ENCODE results near the gene COX6B2. TPM values are rescaled to one million over a fixed set of nuclear protein-coding genes. Genes with fewer than 3 reads are reported as not detected.
A peak's percentile ranks its signal among the peaks of the same experiment; 100 is the strongest.

Gene COX6B2
- total and polyA plus RNA-seq, 2 of the 8 experiments (the other 6 are each of a cell fraction or from before 2014, with no cell fraction given) = 4.9 to 6.4 TPM

DNA sequence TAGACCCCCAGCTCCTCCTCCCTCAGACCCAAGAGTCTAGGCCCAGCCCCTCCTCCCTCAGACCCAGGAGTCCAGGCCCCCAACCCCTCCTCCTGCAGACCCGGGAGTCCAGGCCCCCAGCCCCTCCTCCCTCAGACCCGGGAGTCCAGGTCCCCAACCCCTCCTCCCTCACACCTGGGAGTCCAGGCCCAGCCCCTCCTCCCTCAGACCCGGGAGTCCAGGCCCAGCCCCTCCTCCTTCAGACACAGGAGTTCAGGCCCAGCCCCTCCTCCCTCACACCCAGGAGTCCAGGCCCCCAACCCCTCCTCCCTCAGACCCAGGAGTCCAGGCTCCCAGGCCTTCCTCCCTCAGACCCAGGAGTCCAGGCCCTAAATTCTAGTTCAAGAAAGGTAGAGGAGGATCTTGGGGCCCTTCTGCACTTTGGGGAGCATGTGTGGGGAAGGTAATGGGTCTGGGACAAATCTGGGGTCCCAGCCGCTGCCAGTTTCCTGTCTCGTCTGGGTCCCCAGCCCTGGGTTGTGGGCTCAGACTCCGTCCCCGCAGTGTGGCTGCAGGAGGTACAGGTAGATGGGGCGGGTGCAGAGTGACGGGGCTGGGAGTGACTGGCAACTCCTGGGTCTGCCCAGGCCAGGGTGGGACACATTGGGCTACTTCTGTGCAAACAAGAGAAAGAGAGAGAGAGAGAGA is 18.9 kb upstream of the COX6B2 start:
- TF ChIP-seq NANOG (IDR thresholded peaks at IDR 0.05; ENCODE audit: insufficient read depth, low read depth, low read length, poor library complexity, severe bottlenecking) (no peak), EZH2 (IDR thresholded peaks at IDR 0.05; ENCODE audit: low read depth, low read length, severe bottlenecking) (peak; percentile 27)
- Histone ChIP-seq H2BK20ac (ENCODE audit: low read length) (no peak overlapping the region), H2BK15ac (ENCODE audit: low read length) (no peak overlapping the region), H3K18ac (ENCODE audit: extremely low read depth, low read length) (peak overlapping the region; percentile 71; the same call in 1 of the 2 replicates), H3K4me2 (ENCODE audit: insufficient read depth in 1 of 2, low read depth in 2 of 2, low read length in 2 of 2) (peak overlapping the region; percentile 39 to 56; a peak in 2 of 4 replicates), H3K27me3 (replicated peaks in 1 of 4; ENCODE audit: control insufficient read depth in 3 of 4, extremely low read depth in 1 of 4, insufficient read depth in 3 of 4, low read length in 3 of 4) (peaks cover 16 to 51% (median 41%) of the 10 kb centered on the region in 4 experiments), H3K14ac (ENCODE audit: insufficient read length) (no peak overlapping the region), H2AK5ac (ENCODE audit: low read depth, low read length) (no peak overlapping the region), H3K36me3 (ENCODE audit: control insufficient read depth in 2 of 4, insufficient read depth in 4 of 4, low read length in 3 of 4) (no peaks in the 10 kb centered on the region), H2BK5ac (ENCODE audit: low read depth, low read length) (peak overlapping the region; percentile 52; the same call in 1 of the 2 replicates), H3K23ac (ENCODE audit: insufficient read length) (no peak overlapping the region), H3K4me3 (ENCODE audit: extremely low read depth in 1 of 4, insufficient read depth in 2 of 4, low read depth in 3 of 4, low read length in 4 of 4) (peak overlapping the region in 2 of 4 experiments; percentile 10 to 42; a peak in 3 of 8 replicates), H2AFZ (ENCODE audit: low read length) (no peak overlapping the region), H3K23me2 (ENCODE audit: low read depth, low read length) (peaks cover 25% of the 10 kb centered on the region), H4K20me1 (replicated peaks in 1 of 2; ENCODE audit: control insufficient read depth in 1 of 2, insufficient read depth in 2 of 2, low read length in 2 of 2) (no peaks in the 10 kb centered on the region), H4K8ac (ENCODE audit: extremely low read depth, insufficient read depth, low read length) (no peak overlapping the region), H2BK120ac (replicated peaks; ENCODE audit: low read depth, low read length) (no peak overlapping the region), H4K5ac (ENCODE audit: insufficient read length, low read depth, low read length) (no peak overlapping the region), H2BK12ac (ENCODE audit: low read depth, low read length) (peak overlapping the region; percentile 39; the same call in 1 of the 2 replicates), H3K79me1 (ENCODE audit: low read depth, low read length) (no peaks in the 10 kb centered on the region), H3K9me3 (ENCODE audit: insufficient read depth in 2 of 2, low read depth in 1 of 2, low read length in 1 of 2) (no peaks in the 10 kb centered on the region), H4K91ac (replicated peaks; ENCODE audit: insufficient read length, low read length) (peak overlapping the region; percentile 25), H3K9ac (replicated peaks in 1 of 4; ENCODE audit: extremely low read depth in 1 of 4, low read depth in 3 of 4, low read length in 3 of 4) (no peak overlapping the region), H3K4me1 (replicated peaks in 1 of 4; ENCODE audit: control insufficient read depth in 3 of 4, insufficient read depth in 4 of 4, low read length in 3 of 4) (peaks cover 5 to 54% (median 43%) of the 10 kb centered on the region in 4 experiments), H3K27ac (ENCODE audit: low read depth, low read length) (no peak overlapping the region), H3K56ac (replicated peaks; ENCODE audit: insufficient read length, low read depth, low read length) (no peak overlapping the region), H3K4ac (replicated peaks; ENCODE audit: insufficient read length, low read depth, low read length) (no peak overlapping the region), H3K79me2 (ENCODE audit: control insufficient read depth in 1 of 2, insufficient read depth in 2 of 2, low read length in 2 of 2) (no peaks in the 10 kb centered on the region)
- CTCF ChIA-PET (ENCODE audit: partially characterized antibody) = interaction anchor here (0.6 to 1.2 kb wide), 2 partner anchors 82 to 197 kb away, joined by 3 read pairs; no protein-coding TSS in a partner anchor
- DNase-seq (ENCODE audit: low read depth in 1 of 2, low spot score in 2 of 2) (no peak), FAIRE-seq (no peak)
- WGBS, 2 experiments (ENCODE audit: extremely low coverage in 1 of 2, insufficient coverage in 1 of 2, insufficient read length in 1 of 2, insufficient replicate concordance in 2 of 2, low coverage in 1 of 2, low lambda C conversion rate in 2 of 2, missing lambda C conversion rate in 1 of 2) = 43% methylated on average over 6 of the region's 9 CpGs; no CpG with 5 or more reads in 1 of the 2 experiments
- POLR2A ChIA-PET (ENCODE audit: partially characterized antibody) = interaction anchor here (0.6 to 7.1 kb wide), 14 partner anchors 8 to 72 kb away, joined by 3 to 58 read pairs (median 4); partner anchors contain the start of genes KMT5C, RPL28, TMEM238 and UBE2S

Measured in H1 (cell line).